Duodenal mucosa (tissue), 2 donors: ENCODE results near the gene TPM4.
A peak's percentile ranks its signal among the peaks of the same experiment; 100 is the strongest.
"Not testable (repeated sequence)": the region's sequence is repeated elsewhere in the genome, so short reads cannot be mapped to it uniquely, and the experiment has no call there.

Experiments used
- H3K27ac ChIP-seq: one replicate; pipeline ENCODE4 v1.7.0; 2013; ENCODE audit warnings: low read depth, low read length
- H3K27me3 ChIP-seq, 2 donors: one replicate each; pipeline ENCODE4 v1.7.0; 2013; ENCODE audit warnings: low read length in 2 of 2, control low read depth in 1 of 2; ENCODE audit not compliant: insufficient read depth in 2 of 2, control insufficient read depth in 1 of 2
- H3K36me3 ChIP-seq, 2 donors: one replicate each; pipeline ENCODE4 v1.7.0; 2013; ENCODE audit warnings: low read length in 2 of 2, control low read depth in 1 of 2; ENCODE audit not compliant: insufficient read depth in 2 of 2, control insufficient read depth in 1 of 2
- H3K4me1 ChIP-seq, 2 donors: one replicate each; pipeline ENCODE4 v1.7.0; 2013; ENCODE audit warnings: low read length in 2 of 2, control low read depth in 1 of 2; ENCODE audit not compliant: insufficient read depth in 2 of 2, control insufficient read depth in 1 of 2
- H3K4me3 ChIP-seq, 2 donors: one replicate each; pipeline ENCODE4 v1.7.0; 2013; ENCODE audit warnings: low read length in 2 of 2, low read depth in 1 of 2
- H3K9ac ChIP-seq, 2 donors: one replicate each; pipeline ENCODE4 v1.7.0; 2013; ENCODE audit warnings: low read length in 2 of 2, low read depth in 1 of 2
- H3K9me3 ChIP-seq, 2 donors: one replicate each; pipeline ENCODE4 v1.7.0; 2013; ENCODE audit warnings: low read length in 2 of 2, control low read depth in 1 of 2; ENCODE audit not compliant: control insufficient read depth in 1 of 2

Gene TPM4

DNA sequence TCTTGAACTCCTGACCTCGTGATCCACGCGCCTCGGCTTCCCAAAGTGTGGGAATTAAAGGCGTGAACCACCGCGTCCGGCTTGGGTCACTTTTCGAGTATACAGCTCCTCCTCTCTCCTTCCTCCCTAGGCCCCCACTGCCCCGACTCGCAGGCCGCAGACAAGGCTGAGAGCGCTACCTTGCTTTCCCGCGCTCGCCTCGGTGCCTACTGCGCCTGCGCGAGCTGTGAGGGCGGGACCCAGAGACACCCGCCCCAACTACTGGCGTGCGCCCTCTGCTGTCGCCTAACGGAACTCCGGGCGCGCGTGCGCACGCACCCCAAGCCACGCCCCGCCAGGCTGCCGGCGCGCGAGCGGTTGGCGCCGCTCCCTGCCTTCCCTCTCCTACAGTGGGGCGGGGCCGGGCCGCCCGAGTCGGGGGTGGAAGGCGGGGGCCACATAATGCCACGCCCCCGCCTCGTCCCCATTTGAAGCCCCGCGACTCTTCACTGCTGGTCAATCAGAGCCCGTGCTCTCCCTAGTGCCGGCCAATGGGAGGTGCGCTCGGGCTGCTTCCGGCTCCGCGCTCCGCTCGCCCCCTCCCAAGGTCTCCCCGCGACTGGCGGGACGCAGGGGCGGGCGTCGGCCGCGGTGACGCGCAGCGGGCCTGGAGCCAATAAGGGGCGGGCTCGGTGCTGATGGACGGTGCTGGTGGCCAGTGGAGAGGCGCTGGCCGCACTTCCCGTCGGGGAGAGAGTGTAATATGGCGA is 35.0 kb downstream of the TPM4 start, which contains the start of gene RAB8A:
TSS of gene RAB8A (plus strand) at position 730 of the 749 bp plus-strand sequence. CDS start at position 743, 13 bp downstream.
- H3K4me3 ChIP-seq = peak within 1 kb of the TSS; percentile 90 to 93
- H3K9ac ChIP-seq = peak within 1 kb of the TSS; percentile 96 to 97
- H3K4me1 ChIP-seq = peaks cover 32 to 37% of the 10 kb centered on the region in 2 donors
- no peaks in the 10 kb centered on the region for H3K9me3 ChIP-seq
- H3K36me3 ChIP-seq = peaks cover 0 to 4% of the 10 kb centered on the region in 2 donors
- peak within 1 kb of the TSS; percentile 94 for H3K27ac ChIP-seq
- no peaks in the 10 kb centered on the region for H3K27me3 ChIP-seq

DNA sequence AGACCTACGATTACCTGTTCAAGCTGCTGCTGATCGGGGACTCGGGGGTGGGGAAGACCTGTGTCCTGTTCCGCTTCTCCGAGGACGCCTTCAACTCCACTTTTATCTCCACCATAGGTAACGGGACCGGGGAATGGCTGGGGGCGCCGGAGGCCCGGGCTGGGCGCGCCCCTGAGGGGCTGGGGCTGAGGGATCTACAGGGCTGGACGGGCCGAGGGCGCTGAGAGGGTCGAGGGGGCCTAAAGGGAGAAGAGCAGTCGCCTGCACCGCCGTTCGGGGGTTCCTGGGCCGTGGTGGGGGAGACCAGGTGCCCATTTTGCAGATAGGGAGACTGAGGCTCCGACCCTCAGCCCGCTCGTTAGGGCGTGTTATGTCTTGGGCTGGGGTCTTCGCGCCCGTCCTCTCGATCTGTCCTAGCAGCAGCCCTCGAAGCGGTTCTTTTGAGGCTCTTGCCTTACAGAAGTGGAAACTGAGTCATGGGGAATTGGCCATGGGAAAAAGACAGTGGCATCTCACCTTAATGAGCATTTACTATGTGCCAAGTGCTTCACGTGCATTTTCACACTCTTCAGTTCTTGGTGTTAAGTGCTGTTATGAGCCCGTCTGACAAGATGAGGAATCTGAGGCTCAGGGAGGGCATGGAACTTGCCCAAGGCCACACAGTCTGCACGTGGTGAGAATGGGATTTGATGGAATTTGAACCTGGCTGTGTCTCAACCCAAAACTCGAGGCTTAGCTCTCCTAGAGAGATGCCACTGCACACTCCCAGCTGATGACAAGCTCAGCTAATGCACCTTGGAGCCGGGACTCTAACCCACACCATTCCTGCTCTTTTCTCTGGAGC is 35.8 kb downstream of the TPM4 start:
- peak overlapping the region; percentile 94 for H3K27ac ChIP-seq
- H3K4me1 ChIP-seq = peaks cover 32 to 42% of the 10 kb centered on the region in 2 donors
- H3K27me3 ChIP-seq = no peaks in the 10 kb centered on the region
- H3K4me3 ChIP-seq = peak overlapping the region; percentile 90 to 93
- peak overlapping the region; percentile 96 to 97 for H3K9ac ChIP-seq
- no peaks in the 10 kb centered on the region for H3K9me3 ChIP-seq
- H3K36me3 ChIP-seq = peaks cover 0 to 5% of the 10 kb centered on the region in 2 donors

DNA sequence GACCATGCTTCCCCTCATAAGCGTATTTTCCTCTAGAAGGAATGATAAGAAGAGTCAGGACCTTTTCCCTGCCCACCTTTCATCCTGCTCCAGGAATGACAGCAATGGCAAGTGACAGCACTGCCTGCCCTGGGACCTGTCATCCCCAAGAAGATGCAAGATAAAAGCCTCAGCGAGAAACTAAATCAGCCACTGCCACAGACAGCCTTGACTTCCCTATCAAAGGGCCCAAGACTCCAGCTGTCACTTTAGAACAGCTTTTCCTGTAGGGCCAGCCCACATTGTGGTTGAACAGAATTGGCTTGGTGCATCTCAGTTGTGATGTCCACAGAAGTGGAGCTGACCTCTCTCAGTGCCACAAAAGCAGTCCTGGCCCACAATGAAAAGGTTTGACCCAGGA is 36.5 kb downstream of the TPM4 start:
- Histone ChIP-seq H3K27me3 (no peaks in the 10 kb centered on the region), H3K36me3 (peaks cover 0 to 9% of the 10 kb centered on the region in 2 donors), H3K4me1 (peaks cover 36 to 48% of the 10 kb centered on the region in 2 donors), H3K9me3 (no peaks in the 10 kb centered on the region), H3K9ac (peak overlapping the region; percentile 96 to 97), H3K4me3 (peak overlapping the region; percentile 90 to 93), H3K27ac (no peak overlapping the region)

DNA sequence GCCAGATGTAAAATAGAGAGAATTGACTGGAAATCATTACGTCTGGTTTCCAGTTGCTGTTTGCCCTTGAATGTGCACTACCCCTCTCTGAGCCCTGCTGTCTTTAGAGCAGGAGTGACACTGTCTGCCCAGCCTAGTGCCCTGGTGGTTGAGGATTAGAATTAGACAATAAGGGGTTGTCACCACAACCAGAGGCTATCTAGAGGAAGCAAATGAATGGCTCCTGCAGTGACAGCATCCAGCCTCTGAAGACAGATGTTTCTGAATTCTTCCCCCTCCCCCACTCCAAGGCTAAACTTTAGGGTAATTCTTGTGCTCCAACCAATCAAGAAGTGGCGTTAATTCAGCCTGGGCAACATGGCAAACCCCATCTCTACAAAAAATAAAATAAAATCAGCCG is 37.4 kb downstream of the TPM4 start:
- Histone ChIP-seq H3K4me1 (peaks cover 46 to 57% of the 10 kb centered on the region in 2 donors), H3K4me3 (peak overlapping the region in 1 of 2 donors; percentile 3), H3K27ac (no peak overlapping the region)

DNA sequence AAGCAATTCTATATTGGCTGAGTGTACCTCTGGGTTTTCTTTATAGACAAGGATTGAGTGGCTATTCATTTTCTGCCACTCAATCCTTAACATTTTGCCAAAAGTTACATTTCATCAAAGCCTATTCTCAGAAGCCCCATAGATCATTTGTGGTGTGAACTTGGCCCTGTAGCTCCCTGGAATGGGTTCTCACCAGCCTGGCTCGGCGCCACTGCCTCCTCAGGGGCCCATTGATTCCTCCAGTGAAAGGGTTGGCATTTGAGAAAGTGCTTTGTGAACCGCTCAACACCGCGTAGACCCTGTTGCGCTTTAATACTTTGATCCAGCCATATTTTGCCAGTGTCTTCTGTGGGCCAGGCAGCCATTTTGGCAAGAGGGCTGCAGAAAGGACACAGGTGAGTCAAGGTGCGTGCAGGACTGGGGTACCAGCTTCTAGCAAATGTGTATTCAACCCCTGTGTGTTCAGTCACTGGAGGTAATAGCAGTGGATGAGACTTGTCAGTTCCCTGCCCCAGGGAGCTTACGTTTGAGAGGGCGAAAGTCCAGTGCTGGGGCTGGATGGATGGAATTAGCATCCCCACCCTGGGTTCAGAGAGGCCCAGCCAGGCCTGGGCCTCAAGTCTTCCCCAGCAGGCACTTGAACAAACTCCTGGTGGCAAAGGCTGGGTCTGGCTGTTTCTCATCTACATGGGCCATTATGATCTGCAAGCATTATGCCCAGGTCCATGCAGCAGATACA is 39.2 kb downstream of the TPM4 start:
- peaks cover 60 to 73% of the 10 kb centered on the region in 2 donors for H3K4me1 ChIP-seq
- peaks cover 10 to 24% of the 10 kb centered on the region in 2 donors for H3K36me3 ChIP-seq
- H3K27ac ChIP-seq = no peak overlapping the region

More for the DNA sequence above, 37.4 kb downstream of the TPM4 start:
- Histone ChIP-seq H3K9ac (no peak overlapping the region), H3K9me3 (no peaks in the 10 kb centered on the region), H3K36me3 (peaks cover 8 to 18% of the 10 kb centered on the region in 2 donors), H3K27me3 (no peaks in the 10 kb centered on the region)

DNA sequence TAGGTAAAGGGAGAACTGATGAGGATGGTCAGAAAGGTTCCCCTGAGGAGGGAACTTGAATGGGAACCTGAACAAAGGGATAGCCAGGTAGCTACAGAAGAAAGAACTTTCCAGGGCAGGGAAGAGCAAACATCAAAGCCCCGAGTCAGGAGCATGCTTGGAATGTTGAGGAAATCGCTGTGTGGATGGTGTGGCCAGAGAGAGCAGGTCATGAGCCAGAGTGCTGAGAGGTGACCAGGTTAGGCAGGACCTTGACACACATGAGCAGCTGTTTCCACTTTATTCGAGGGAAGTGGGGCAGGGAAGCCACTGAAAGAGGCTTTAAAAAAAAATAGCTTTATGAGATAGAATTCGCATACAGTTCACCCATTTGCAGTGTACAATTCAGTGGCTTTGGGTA is 39.8 kb downstream of the TPM4 start:
- Histone ChIP-seq H3K36me3 (peaks cover 11 to 24% of the 10 kb centered on the region in 2 donors), H3K4me3 (no peak overlapping the region), H3K27me3 (no peaks in the 10 kb centered on the region), H3K27ac (no peak overlapping the region), H3K9ac (no peak overlapping the region), H3K9me3 (no peaks in the 10 kb centered on the region), H3K4me1 (peaks cover 60 to 73% of the 10 kb centered on the region in 2 donors)

More for the DNA sequence above, 39.2 kb downstream of the TPM4 start:
- Histone ChIP-seq H3K9me3 (no peaks in the 10 kb centered on the region), H3K27me3 (no peaks in the 10 kb centered on the region), H3K9ac (peak overlapping the region; percentile 2 to 19), H3K4me3 (no peak overlapping the region)

DNA sequence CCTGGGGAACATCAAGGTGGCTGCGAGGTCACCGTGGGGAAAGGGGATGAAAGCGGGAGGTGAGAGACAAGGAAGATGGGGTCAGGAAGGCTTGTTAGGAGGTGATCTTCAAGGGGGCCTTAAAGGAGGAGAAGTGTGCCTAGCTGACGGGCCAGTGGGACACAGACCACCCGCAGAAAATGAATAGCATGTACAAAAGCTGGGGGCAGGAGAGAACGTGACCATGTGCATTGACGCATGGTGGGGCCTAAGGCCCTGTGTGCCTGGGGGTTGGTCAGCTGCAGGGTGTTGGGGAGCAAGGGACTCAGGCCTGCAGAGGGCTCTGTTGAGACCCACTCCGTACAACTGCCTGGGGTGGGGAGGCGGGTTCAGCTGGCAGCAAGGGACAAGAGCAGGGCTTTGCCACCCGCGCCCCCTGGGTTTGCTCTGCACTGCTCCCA is 41.3 kb downstream of the TPM4 start:
- H3K27me3 ChIP-seq = no peaks in the 10 kb centered on the region
- no peaks in the 10 kb centered on the region for H3K9me3 ChIP-seq
- no peak overlapping the region for H3K27ac ChIP-seq
- peaks cover 55 to 66% of the 10 kb centered on the region in 2 donors for H3K4me1 ChIP-seq
- H3K4me3 ChIP-seq = no peak overlapping the region
- peaks cover 24 to 40% of the 10 kb centered on the region in 2 donors for H3K36me3 ChIP-seq
- H3K9ac ChIP-seq = peak overlapping the region in 1 of 2 donors; percentile 17

DNA sequence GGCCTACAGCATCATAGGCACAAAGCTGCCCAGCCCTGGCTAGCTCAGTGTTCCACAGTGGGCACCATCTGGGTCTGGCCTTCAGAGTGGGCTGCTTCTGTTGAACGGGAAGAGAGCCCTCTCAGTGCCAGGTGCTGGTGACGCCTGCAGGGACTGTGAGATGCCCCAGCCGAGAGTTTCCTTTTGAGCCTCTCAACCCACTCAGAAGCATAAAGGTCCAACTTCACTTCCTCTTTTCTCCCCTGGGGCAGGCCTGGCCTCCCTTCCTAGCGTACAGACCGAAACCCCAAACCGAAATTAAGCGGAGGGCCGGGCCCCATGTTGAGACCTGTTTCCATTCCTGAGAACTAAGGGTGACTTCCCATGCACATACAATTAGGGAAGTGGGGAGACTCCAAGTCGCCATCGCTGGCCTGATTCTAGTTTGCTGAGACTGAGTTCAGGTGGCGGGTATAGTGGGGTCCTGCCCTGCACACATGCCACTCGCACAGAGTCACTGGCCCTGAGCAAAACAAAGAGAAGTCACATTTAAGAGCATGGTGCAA is 42.3 kb downstream of the TPM4 start:
- peak overlapping the region; percentile 68 for H3K27ac ChIP-seq
- peak overlapping the region in 1 of 2 donors; percentile 27 for H3K4me3 ChIP-seq
- H3K9ac ChIP-seq = peak overlapping the region; percentile 33 to 50
- no peaks in the 10 kb centered on the region for H3K9me3 ChIP-seq
- H3K4me1 ChIP-seq = peaks cover 48 to 57% of the 10 kb centered on the region in 2 donors
- H3K27me3 ChIP-seq = no peaks in the 10 kb centered on the region
- H3K36me3 ChIP-seq = peaks cover 31 to 49% of the 10 kb centered on the region in 2 donors

DNA sequence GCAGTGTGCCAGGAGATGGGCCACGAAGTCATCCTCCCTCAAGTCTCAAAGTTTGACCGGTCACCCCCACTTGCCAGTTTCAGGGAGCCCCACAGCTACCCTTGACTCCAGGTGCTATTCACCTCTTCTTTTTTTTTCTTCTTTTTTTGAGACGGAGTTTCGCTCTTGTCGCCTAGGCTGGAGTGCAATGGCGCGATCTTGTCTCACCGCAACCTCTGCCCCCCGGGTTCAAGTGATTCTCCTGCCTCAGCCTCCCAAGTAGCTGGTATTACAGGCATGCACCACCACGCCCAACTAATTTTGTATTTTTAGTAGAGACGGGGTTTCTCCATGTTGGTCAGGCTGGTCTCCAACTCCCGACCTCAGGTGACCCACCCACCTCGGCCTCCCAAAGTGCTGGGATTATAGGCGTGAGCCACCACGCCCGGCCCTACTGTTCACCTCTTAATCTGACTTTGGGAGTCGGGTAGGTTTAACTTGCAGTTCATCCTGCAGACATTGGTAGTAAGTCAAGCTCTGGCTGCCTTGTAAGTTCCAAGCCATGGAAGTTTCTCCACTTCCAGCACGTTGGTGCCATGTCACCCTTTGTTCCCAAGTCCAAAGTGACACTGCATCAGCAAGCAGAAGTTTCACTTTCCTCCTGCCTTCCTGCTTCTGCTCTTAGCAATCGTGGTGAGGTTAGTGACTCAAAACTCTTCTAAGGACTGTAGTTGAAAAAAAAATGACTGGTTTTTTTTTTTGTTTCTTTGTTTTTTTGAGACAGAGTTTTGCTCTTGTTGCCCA is 43.0 kb downstream of the TPM4 start:
- peak overlapping the region; percentile 68 for H3K27ac ChIP-seq

More for the DNA sequence above, 43.0 kb downstream of the TPM4 start:
- H3K27me3 ChIP-seq, H3K9me3 ChIP-seq: not testable (repeated sequence)
- H3K36me3 ChIP-seq = peaks cover 38 to 56% of the 10 kb centered on the region in 2 donors
- peak overlapping the region in 1 of 2 donors; percentile 28 for H3K4me3 ChIP-seq
- H3K9ac ChIP-seq = peak overlapping the region in 1 of 2 donors; percentile 50
- H3K4me1 ChIP-seq = peaks cover 44 to 51% of the 10 kb centered on the region in 2 donors
